HT-29 (cell line): Measurements from ENCODE around the gene SCUBE1. TPM values are rescaled to one million over a fixed set of nuclear protein-coding genes. Genes with fewer than 3 reads are reported as not detected.

Experiments used
- DNase-seq: peaks from one replicate; pipeline ENCODE4 v3.0.0-alpha.2; 2015; ENCODE audit warnings: low spot score
- total RNA-seq: library from RNA; depleted of rRNA; stranded (reverse); fragments of >200 nt; shearing (Covaris generic); gene quantifications from 2 replicates; pipeline ENCODE4 v1.2.3, GENCODE V29; 2014

The SCUBE1 gene
- total RNA-seq, 1 experiment from 2014 or later = 0.03 TPM

GRCh38 chr22:43239193-43239780 is 103.9 kb downstream of the SCUBE1 start:
- DNase-seq = no peak

- DNase-seq = no peak
Observed at GRCh38 chr22:43238526-43239006, 104.6 kb downstream of the SCUBE1 start.

- DNase-seq = no peak
Observed at GRCh38 chr22:43237280-43237679, 105.9 kb downstream of the SCUBE1 start.

GRCh38 chr22:43236411-43237166 is 106.6 kb downstream of the SCUBE1 start:
- no peak for DNase-seq

GRCh38 chr22:43235445-43236409 is 107.4 kb downstream of the SCUBE1 start:
- no peak for DNase-seq

- DNase-seq = no peak
Observed at GRCh38 chr22:43234264-43234988, 108.7 kb downstream of the SCUBE1 start.

GRCh38 chr22:43233529-43233928 is 109.6 kb downstream of the SCUBE1 start:
- DNase-seq = no peak

GRCh38 chr22:43232445-43232844 is 110.7 kb downstream of the SCUBE1 start:
- no peak for DNase-seq

- DNase-seq = no peak
Observed at GRCh38 chr22:43231724-43232034, 111.5 kb downstream of the SCUBE1 start.

GRCh38 chr22:43230971-43231723 is 112.0 kb downstream of the SCUBE1 start:
- DNase-seq = peak; percentile 67

- no peak for DNase-seq
Observed at GRCh38 chr22:43230571-43230970, 112.6 kb downstream of the SCUBE1 start.

GRCh38 chr22:43228863-43229262 is 114.3 kb downstream of the SCUBE1 start:
- DNase-seq = no peak

- DNase-seq = no peak
Observed at GRCh38 chr22:43228330-43228729, 114.8 kb downstream of the SCUBE1 start.

GRCh38 chr22:43227239-43227630 is 115.9 kb downstream of the SCUBE1 start:
- no peak for DNase-seq

GRCh38 chr22:43226377-43227238 is 116.6 kb downstream of the SCUBE1 start:
- DNase-seq = no peak

GRCh38 chr22:43225609-43226008 is 117.6 kb downstream of the SCUBE1 start:
- no peak for DNase-seq

GRCh38 chr22:43222987-43223386 is 120.2 kb downstream of the SCUBE1 start:
- no peak for DNase-seq

GRCh38 chr22:43222262-43222661 is 120.9 kb downstream of the SCUBE1 start:
- DNase-seq = no peak

- no peak for DNase-seq
Observed at GRCh38 chr22:43220625-43221380, 122.4 kb downstream of the SCUBE1 start.
